HG02678 (cell line): ENCODE measurements around the gene TMEM62.

ENCODE experiments used
- ATAC-seq: cut with Tn5 transposase; IDR thresholded peaks from one replicate; pipeline ENCODE4 v1.9.1; 2021; ENCODE audit warnings: mild to moderate bottlenecking, moderate library complexity; ENCODE audit not compliant: unreplicated experiment

The TMEM62 gene

DNA sequence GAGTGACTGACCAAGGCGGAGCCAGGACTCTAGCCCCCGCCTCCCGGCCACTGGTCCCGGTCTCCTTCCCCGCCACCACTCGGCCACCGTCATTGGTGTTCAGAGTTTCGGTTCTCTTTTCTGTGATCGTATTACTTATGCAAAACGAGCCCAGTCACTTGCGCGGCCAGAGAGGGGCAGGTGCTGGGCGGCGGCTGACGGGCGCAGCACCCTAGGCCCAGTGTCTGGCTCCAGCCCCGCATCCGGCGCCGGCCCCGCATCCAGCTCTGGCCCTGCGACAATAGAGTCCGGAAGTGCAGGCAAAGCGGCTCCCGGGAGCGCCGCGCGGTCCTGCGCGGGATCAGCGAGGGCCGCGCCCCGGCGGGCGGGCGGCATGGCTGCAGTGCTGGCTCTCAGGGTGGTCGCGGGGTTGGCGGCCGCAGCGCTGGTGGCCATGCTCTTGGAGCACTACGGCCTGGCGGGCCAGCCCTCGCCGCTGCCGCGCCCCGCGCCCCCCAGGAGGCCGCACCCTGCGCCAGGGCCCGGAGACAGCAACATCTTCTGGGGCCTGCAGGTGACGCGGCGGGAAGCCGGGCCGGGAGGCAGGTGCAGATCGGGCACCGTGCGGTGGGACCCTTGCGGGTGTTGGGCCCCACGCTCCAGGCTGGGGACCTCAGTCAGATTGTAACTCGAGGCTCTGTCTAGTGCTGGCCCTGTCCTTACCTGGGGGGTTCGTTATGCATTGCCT lies at the start of gene TMEM62:
Gene TMEM62 (plus strand): TSS at position 157 of the 727 bp plus-strand sequence. CDS start 217 bp downstream, at position 374.
- peak; percentile 93 for ATAC-seq

DNA sequence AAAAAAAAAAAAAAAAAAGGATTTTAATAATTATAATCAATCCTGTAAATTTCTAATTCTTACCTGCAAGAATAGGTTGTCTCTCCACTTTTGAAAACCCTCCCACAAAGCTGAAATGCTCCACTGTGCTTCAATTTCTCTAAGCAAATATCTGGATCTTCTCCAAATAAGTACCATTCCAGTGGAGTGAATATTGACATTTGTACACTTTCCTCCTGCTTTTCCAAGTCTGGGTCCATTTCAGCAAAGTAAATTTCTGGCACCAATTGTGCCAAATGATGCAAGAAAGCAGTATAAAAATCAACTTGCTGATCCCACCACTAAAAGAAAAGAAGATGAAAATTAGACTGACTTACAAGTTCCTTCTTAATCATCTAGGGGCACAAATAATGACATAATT lies 47.5 kb upstream of the TMEM62 start:
- no peak for ATAC-seq

DNA sequence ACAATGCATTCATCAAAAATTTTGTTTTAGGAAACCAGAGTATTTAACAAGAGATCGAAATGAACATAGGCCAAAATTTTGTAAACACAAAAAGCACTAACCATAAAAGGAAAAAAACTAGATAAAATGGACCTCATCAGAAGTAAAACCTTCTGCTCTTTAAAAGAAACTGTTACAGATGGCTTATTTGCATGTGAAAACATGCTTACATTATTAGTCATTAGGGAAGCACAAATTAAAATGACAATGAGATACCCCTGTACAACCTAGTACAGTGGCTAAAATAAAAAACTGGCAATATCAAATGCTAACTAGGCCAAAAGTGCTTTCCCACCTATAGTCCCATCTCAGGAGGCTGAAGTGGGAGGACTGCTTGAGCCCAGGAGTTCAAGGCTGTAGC lies 46.8 kb upstream of the TMEM62 start:
- no peak for ATAC-seq

DNA sequence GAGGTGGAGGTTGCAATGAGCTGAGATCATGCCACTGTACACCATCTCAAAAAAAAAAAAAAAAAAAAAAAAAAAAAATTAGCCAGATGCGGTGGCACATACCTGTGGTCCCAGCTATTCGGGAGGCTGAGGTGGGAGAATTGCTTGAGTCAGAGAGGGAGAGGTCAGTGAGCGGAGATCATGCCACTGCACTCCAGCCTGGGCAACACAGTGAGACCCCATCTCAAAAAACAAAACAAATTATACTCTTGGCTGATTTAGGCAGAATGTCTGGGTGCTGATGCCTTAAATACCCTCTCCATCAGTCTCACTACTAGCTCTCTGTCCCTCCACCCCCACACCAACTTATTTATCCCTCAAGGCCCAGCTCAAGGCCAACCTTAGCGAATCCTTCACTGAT lies 41.5 kb upstream of the TMEM62 start:
- no peak for ATAC-seq

DNA sequence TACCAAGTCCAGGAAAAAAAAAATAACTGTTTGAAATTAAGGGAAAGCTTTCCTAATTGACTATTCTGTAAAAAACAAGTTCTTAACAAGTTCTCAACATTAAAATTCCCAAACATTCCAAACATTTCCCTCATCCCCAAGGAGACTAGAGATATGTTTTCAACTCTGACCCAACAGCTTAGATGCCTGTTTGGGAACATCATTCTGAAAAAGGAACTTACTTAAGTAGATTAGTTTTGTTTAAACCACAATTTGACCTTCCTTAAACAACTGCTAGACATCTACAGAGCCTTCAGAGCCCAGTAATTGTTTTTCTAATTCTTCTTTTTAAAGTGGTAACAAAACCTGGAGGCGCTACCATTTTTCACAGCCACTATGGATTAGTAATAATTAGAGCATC lies 40.4 kb upstream of the TMEM62 start:
- ATAC-seq, result no peak

DNA sequence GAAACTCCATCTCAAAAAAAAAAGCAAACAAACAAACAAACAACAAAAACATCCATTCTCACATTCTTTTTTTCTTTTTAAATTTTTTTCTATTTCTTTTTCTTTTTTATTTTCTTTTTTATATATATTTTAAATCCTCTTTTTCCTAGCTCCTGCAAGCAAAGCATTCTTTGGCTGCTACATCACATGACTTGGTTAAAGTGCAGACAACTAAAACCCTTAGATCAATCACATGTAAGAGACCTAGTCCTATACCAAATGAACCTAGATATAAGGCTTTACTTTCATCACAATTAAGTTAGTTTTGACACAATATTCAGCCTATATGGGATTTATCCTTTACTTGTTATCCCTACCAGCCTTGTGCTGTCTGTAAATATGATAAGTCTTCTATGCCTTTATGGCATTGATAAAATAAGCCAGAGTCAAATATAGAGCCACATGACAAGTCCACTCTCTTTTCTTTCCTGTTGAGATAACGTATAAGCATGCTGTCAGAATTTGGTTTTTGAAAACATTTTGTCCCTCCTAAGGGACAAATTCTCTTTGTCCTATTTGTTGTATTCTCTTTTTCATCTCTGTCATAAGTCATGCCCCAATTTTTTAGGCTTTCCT lies 38.9 kb upstream of the TMEM62 start:
- no peak for ATAC-seq

DNA sequence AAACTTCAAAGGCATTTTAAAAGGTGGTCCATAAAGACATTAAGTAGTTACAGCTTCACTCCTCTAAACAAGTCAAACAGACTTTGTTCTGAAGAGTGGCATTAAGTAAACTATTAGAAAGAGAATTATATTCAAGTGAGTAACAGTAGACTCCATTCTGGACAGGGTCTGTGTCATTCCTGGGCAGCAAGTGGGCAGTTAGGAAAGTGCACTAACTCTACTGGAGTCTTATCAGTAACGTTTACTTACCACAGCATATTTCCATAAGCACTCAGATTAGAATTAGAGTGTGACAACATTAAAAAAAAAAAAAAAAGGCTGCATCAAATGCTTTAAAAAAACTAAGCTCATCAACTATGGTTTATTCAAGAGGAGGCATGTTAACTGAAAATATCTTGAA lies 38.1 kb upstream of the TMEM62 start:
- ATAC-seq, result no peak

DNA sequence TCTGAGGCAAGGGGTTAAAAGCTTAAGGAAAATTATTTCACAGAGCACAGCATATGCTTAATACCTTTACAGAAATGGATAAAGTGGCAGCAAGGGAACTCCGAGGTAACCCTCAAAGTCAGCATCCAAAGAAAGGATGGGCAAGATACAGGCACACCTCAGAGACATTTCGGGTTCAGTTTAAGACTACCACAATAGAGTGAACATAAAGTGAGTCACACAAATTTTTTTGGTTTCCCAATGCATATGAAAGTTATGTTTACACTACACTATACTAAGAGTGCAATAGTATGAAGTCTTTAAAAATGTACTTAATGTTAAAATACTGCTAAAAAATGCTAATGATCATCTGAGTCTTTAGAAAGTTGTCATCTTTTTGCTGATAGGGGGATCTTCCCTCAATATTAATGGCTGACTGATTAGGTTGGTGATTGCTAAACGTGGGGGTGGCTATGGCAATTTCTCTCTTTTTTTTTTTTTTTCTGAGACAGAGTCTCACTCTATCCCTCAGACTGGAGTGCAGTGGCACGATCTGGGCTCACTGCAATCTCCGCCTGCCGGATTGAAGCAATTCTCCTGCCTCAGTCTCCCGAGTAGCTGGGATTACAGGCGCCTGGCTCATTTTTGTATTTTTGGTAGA lies 37.6 kb upstream of the TMEM62 start:
- ATAC-seq, result no peak

DNA sequence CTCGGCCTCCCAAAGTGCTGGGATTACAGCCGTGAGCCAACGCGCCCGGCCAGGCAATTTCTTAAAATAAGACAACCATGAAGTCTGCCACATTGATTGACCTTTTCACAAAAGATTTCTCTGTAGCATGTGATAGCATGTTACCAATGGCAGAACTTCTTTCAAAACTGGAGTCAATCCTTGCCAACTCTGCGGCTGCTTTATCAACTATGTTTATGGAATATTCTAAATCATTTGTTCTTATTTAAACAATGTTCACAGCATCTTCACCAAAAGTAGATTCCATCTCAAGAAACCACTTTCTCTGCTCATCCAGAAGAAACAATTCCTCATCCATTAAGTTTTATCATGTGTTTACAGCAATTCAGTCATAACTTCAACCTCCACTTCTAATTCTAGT lies 37.0 kb upstream of the TMEM62 start:
- no peak for ATAC-seq

DNA sequence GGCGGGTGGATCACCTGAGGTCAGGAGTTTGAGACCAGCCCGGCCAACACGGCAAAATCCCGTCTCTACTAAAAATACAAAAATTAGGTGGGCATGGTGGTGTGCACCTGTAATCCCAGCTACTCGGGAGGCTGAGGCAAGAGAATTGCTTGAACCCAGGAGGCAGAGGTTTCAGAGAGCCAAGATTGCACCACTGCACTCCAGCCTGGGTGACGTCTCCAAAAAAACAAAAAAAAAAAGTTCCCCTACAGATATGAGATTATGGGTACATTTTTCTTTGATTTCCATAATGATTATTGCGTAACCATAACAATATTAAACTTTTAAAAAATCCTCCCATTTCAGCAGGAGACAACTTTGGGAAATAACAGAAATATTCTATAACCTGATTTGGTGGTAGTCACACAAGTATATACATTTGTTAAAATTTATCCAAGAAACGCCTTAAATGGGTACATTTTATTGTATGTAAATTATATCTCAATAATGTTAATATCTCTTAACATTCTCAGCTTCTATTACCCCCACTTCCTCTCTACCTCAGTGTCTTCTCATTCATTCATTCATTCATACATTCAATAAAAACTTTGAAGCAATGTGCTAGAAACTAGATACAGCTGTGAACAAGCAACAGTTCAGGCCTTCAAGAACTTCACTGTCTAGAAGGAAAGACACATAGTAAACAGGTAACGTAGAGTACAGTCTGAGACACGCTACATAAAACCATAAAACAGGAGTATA lies 34.1 kb upstream of the TMEM62 start:
- no peak for ATAC-seq

DNA sequence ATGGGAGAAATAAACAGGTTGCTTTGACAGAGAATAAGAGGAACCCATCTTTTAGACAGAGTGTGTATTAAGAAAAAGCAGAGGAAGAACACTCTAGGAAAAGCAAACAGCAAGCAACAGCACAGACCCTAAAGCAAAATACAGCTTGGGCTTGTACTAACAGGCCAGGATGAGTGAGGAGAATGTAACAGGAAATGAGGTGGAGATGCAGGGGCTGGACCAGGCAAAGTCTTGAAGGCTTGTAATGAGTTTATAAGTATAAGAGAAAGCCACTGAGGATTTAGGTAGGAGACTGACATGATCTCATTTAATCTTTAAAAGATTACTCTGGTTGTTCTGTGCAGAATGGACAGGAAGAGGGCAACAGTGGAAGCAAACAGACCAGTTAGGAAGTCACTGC lies 32.4 kb upstream of the TMEM62 start:
- no peak for ATAC-seq

DNA sequence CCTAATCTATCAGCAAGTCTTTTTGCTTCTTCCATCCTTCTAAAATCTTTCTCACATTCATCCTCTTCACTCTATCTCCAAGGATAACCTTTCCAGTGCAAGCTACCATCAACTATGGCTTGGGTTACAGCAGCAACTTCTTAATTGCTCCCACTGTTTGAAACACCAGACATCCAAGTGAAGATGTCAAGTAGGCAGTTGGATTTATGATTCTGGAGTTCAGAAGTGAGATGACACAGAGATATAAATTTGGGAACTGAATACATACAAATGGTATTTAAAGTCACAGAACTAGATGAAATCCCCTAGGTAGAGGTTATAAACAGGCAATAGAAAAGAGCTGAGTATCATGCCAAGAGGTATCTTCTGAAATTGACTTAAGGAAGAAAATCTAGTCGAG lies 31.2 kb upstream of the TMEM62 start:
- no peak for ATAC-seq

DNA sequence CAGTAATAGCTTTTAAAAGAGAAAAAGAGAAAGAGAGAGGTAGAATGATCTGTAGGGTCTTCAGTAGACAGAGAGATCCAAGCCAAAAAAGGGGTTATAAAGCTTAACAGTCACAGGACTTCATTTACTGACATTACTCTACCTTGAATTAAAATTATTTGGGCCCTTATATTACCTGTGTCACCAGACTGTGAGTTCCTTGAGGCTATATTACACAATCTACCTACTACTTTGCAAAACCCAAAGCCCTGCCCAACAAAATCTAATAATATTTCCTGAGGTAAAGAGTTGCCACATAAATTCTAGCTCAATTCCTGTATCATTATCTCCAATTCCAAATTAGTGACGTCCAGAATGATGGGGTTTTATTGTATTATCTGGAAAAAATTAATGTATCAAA lies 29.5 kb upstream of the TMEM62 start:
- no peak for ATAC-seq

DNA sequence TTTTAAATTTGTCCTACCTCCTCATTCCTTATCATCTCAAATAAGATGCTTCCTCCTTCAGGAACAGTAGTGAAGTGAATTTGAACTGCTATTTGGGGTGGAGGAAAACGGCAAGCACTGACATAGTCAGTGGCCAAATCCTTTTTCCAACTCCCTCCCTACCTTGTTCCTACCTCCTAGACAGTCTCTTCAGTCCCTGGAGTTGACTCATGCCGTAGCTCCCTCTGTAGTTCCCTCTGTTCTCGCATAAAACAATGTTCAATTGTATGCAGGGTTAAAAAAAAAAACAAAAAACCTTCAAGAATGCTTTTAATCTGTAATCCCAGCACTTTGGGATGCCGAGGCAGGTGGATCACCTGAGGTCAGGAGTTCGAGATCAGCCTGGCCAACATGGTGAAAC lies 29.0 kb upstream of the TMEM62 start:
- ATAC-seq, result no peak

DNA sequence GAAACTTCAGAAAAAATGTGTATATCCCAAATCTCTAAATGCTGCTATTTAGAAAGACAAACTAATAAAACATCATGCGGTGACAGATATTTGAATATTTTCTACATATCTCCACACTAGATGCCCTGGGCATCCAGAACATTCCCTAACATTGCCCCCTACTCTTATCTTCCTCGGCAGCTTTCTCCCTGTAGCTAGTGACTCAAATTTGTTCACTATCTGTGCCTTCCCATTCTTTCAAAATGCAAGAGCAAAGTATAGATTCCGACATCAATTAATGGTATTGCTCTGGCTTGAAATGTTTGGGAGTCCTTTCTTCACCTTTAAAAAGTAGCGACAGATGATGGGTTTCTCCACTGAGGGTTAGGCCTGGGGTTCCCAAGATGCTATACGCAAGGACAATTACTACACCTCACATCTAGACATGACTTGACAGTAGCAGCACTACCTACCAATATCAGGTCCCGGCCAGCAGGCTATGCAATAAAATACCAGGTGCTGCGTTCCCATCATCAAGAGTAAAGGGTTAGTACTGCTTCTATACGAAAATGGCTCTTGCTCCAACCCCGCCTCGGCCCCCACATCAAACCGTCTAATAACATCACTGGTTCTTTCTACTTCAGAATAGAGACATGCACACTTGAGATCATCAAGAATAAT lies 28.2 kb upstream of the TMEM62 start:
- peak; percentile 17 for ATAC-seq

DNA sequence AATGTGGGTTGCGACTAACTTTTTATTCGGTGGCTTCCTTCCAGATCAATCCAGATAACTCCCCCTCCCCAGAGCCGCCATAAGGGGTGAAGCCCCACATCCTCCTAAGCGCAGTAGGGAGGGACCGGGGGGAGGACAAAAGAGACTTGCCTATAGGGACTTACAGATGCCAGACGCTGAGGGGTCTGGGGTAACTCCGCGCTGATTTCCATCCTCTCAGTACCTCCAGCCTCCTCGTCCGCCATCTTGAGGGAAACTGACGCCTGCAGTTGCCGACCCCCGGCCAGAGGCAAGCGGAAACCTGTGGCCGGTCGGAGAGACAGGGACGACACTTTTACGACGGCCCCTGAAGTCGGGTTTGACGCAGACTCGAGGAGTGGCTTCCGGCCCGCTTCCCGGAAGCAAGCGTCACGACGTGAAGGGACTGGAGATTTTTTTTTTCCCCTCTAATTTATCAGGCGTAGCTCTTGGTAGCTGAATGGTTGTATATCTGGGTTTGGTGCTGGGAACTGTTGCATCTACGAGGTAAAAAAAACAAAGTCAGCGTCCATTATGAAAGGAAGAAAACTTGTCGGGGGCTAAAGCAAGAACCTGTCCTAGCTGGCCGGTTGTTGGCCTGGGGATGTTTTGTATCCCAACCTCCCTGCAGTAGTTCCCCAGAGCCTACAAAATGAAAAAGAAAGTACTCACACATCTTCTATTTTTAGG lies 27.5 kb upstream of the TMEM62 start, which contains the start of gene UBR1:
Gene UBR1 (minus strand): TSS at position 261 of the 708 bp plus-strand sequence. CDS start 16 bp downstream, at position 245.
- ATAC-seq, result peak; percentile 85

DNA sequence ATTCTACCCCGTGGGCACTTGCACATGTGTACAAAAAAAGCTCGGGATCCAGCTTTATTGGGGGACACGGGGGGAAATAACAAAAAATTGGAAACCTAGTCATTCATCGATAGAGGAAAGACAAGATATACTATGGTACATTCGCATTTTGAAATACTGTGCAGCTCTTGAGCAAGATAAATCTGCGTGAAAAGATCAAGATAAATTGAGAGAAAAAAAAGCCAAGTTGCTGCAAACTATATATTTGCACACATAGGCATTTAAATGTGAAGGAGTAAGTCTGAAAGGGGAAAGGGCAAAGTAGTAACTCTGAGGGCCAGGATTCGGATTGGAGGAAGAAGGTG lies 26.9 kb upstream of the TMEM62 start:
- ATAC-seq, result no peak

DNA sequence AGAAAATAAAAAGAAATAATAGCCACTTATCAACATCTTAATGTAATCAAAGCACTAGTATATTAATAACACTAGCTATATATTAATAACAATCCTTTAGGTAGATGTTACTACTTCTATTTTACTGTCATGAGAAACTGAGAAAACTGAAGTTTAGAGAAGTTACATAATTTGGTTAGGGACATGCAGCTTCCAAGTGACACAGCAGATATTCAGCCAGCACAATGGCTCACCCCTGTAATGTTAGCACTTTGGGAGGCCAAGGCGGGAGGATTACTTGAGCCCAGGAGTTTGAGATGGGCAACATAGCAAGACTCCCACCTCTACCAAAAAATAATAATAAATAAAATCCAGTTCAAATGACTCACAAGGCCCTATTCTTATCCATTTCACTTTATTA lies 25.6 kb upstream of the TMEM62 start:
- ATAC-seq, result no peak

DNA sequence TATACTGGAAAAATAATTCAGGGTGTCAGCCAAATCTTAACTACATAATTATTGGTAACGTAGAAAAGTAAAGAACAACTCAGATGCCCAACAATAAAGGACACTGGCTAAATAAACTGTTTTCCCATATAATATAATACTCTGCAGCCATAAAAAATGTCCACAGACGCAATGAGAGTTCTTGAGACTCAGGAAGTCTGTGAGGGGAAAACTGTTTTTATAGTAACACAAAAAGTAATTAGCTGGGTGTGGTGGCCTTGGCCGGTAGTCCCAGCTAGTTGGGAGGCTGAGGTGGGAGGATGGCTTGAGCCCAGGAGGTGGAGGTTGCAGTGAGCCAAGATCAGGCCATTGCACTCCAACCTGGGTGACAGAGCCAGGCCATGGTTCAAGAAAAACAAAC lies 22.0 kb upstream of the TMEM62 start:
- ATAC-seq, result no peak

DNA sequence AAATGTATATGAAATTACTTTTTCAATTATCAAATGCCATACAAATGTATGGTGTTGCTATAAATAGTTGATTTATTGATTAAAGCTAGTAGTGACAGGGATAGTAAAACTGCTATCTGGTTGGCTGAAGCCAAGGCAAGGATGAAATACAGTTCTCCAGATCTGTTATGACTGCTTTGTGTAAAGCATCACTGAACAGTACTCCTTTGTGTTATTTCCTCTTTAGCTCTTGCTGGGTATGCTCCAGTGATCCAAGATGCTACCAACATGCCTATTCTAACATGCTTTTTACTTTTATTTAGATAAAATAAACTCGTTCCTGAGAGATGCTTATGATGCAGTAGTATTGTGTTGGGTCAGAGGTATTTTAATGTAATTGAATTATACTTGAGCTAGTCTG lies 15.1 kb upstream of the TMEM62 start:
- ATAC-seq, result no peak
